Panc1 (cell line): ENCODE data around the gene NDUFB2. TPM values are rescaled to one million over a fixed set of nuclear protein-coding genes. Genes with fewer than 3 reads are reported as not detected.
"Not testable (repeated sequence)": the region's sequence is repeated elsewhere in the genome, so short reads cannot be mapped to it uniquely, and the experiment has no call there.

Experiments
- ATAC-seq: fragments of 200-7000 bp; cut with Tn5 transposase; 2 replicates; pipeline ENCODE4 v1.9.1; 2020; ENCODE audit warnings: mild to moderate bottlenecking, moderate library complexity
- BruUV-seq: library from RNA; stranded (reverse); fragments of 400-500 nt; replicated peaks from 2 replicates; lab custom pipeline; 2021; lab: Mats Ljungman, UMichigan
- CTCF ChIA-PET: fragments of 300-600 bp; sonication (Branson Sonifier 250); formaldehyde crosslinking; loops from one replicate; lab custom pipeline; 2022; ENCODE audit warnings: antibody characterized with exemption; lab: Charles Lee
- POLR2A ChIA-PET: fragments of 300-600 bp; sonication (Branson Sonifier 250); formaldehyde crosslinking; loops from one replicate; lab custom pipeline; 2022; ENCODE audit warnings: antibody characterized with exemption; lab: Charles Lee
- DNase-seq: peaks from one replicate; pipeline ENCODE4 v3.0.0-alpha.2; 2010; ENCODE audit warnings: low read depth, low spot score
- H3K27ac ChIP-seq: 2 replicates; pipeline ENCODE4 v1.5.1; 2011; ENCODE audit warnings: mild to moderate bottlenecking, low read length, inconsistent platforms
- H3K27me3 ChIP-seq: fragments of 200-500 bp; sonication (Bioruptor generic); 2 replicates; pipeline ENCODE4 v1.6.0; 2014; ENCODE audit warnings: low read length, inconsistent platforms; ENCODE audit not compliant: control insufficient read depth, insufficient read depth
- H3K36me3 ChIP-seq: fragments of 200-500 bp; sonication (Bioruptor generic); 2 replicates; pipeline ENCODE4 v1.5.1; 2014; ENCODE audit warnings: inconsistent platforms, mild to moderate bottlenecking, low read length, moderate library complexity; ENCODE audit not compliant: control insufficient read depth, insufficient read depth
- H3K4me1 ChIP-seq: 2 replicates; pipeline ENCODE4 v1.5.1; 2011; ENCODE audit warnings: inconsistent platforms, mild to moderate bottlenecking, low read length, moderate library complexity; ENCODE audit not compliant: control insufficient read depth, insufficient read depth
- H3K4me3 ChIP-seq, 2 experiments: 2 replicates each; pipeline ENCODE4 v1.5.1; 2011 to 2012; ENCODE audit warnings: low read depth in 2 of 2, low read length in 2 of 2, mild to moderate bottlenecking in 2 of 2, inconsistent platforms in 1 of 2, moderate library complexity in 1 of 2
- H3K9me3 ChIP-seq: fragments of 200-500 bp; sonication (Bioruptor generic); 2 replicates; pipeline ENCODE4 v1.5.1; 2014; ENCODE audit warnings: low read depth, mild to moderate bottlenecking, inconsistent platforms, low read length, moderate library complexity; ENCODE audit not compliant: control insufficient read depth, insufficient read depth
- CTCF ChIP-seq: fragments of 450-650 bp; IDR thresholded peaks from 2 replicates; pipeline ENCODE4 v1.5.1; 2017; ENCODE audit warnings: mild to moderate bottlenecking
- POLR2AphosphoS5 ChIP-seq: IDR thresholded peaks from 2 replicates; pipeline ENCODE4 v1.6.1; 2012; ENCODE audit warnings: mild to moderate bottlenecking, low read depth, low read length, moderate library complexity
- REST ChIP-seq, 2 experiments: IDR thresholded peaks; 2 replicates each; pipeline ENCODE4 v1.6.1; 2011 to 2012; ENCODE audit warnings: low read depth in 2 of 2, control low read depth in 1 of 2, low read length in 1 of 2, mild to moderate bottlenecking in 1 of 2, moderate library complexity in 1 of 2; ENCODE audit not compliant: insufficient read depth in 1 of 2
- SIN3A ChIP-seq: IDR thresholded peaks from 2 replicates; pipeline ENCODE4 v1.6.1; 2012; ENCODE audit warnings: low read depth, mild to moderate bottlenecking, low read length, moderate library complexity, borderline replicate concordance; ENCODE audit not compliant: insufficient read depth
- TCF7L2 ChIP-seq: IDR thresholded peaks from 2 replicates; pipeline ENCODE4 v1.6.1; 2011; ENCODE audit warnings: mild to moderate bottlenecking, low read depth, low read length, inconsistent platforms
- in situ Hi-C: cut with HindIII; loops from 2 replicates; pipeline ENCODE4 v1.10.0; 2016; ENCODE audit warnings: low sequenced_read_pairs, low pct_unique_long_range_greater_than_20kb
- intact Hi-C: fragments of 100-400 bp; cut with micrococcal nuclease; formaldehyde crosslinking; loops from one replicate; pipeline ENCODE4 v1.10.0; 2022; ENCODE audit not compliant: unreplicated experiment
- total RNA-seq: library from RNA; stranded (reverse); gene quantifications from one replicate; pipeline ENCODE4 v1.2.1, GENCODE V29; 2021; ENCODE audit not compliant: unreplicated experiment

NDUFB2 gene
- total RNA-seq, 1 experiment from 2014 or later, result 246 TPM

GRCh38 chr7:140676956-140677355 is 19.6 kb upstream of the NDUFB2 start:
- H3K27me3 ChIP-seq, H3K4me3 ChIP-seq, POLR2A ChIA-PET, ATAC-seq, H3K9me3 ChIP-seq, DNase-seq, H3K36me3 ChIP-seq, BruUV-seq, CTCF ChIA-PET, in situ Hi-C loops, H3K4me1 ChIP-seq, H3K27ac ChIP-seq: not testable (repeated sequence)
- intact Hi-C loops, result loop anchor here (10.0 kb wide), 1 partner anchor 308 kb away; no protein-coding TSS in a partner anchor

GRCh38 chr7:140677496-140677895 is 19.0 kb upstream of the NDUFB2 start:
- no peak overlapping the region for H3K4me3 ChIP-seq
- no peaks in the 10 kb centered on the region; the same call in 1 of the 2 replicates for H3K4me1 ChIP-seq
- ATAC-seq (no peak), DNase-seq (no peak)
- no peaks in the 10 kb centered on the region for H3K9me3 ChIP-seq
- H3K36me3 ChIP-seq, result no peaks in the 10 kb centered on the region
- in situ Hi-C loops, result no loop called here
- no peak overlapping the region for H3K27ac ChIP-seq
- H3K27me3 ChIP-seq, result no peaks in the 10 kb centered on the region
- intact Hi-C loops, result loop anchor here (10.0 kb wide), 1 partner anchor 307 kb away; no protein-coding TSS in a partner anchor
- no peak for TF ChIP-seq REST (IDR thresholded peaks at IDR 0.05; ENCODE audit: insufficient read depth in 1 of 2, low read depth in 2 of 2, low read length in 1 of 2)
- no peak for TF ChIP-seq TCF7L2
- no peak for TF ChIP-seq POLR2AphosphoS5
- no peak for TF ChIP-seq SIN3A
- TF ChIP-seq CTCF, result no peak
- ChIA-PET CTCF (no interaction called here), POLR2A (no interaction called here)
- no TSS peak for BruUV-seq

- Histone ChIP-seq H3K9me3 (no peaks in the 10 kb centered on the region), H3K4me3 (no peak overlapping the region), H3K27me3 (no peaks in the 10 kb centered on the region), H3K4me1 (no peaks in the 10 kb centered on the region; the same call in 1 of the 2 replicates), H3K27ac (no peak overlapping the region), H3K36me3 (no peaks in the 10 kb centered on the region)
- DNase-seq (no peak), ATAC-seq (no peak)
- no peak for TF ChIP-seq CTCF
- no peak for TF ChIP-seq POLR2AphosphoS5
- BruUV-seq, result no TSS peak
- in situ Hi-C loops (no loop called here), intact Hi-C loops (loop anchor here (10.0 kb wide), 1 partner anchor 307 kb away; no protein-coding TSS in a partner anchor)
- CTCF ChIA-PET, result no interaction called here
- POLR2A ChIA-PET, result no interaction called here
Observed at GRCh38 chr7:140678081-140678815, 18.3 kb upstream of the NDUFB2 start.
